ENCODE data around the gene EIF4EBP2.

EIF4EBP2 gene

DNA sequence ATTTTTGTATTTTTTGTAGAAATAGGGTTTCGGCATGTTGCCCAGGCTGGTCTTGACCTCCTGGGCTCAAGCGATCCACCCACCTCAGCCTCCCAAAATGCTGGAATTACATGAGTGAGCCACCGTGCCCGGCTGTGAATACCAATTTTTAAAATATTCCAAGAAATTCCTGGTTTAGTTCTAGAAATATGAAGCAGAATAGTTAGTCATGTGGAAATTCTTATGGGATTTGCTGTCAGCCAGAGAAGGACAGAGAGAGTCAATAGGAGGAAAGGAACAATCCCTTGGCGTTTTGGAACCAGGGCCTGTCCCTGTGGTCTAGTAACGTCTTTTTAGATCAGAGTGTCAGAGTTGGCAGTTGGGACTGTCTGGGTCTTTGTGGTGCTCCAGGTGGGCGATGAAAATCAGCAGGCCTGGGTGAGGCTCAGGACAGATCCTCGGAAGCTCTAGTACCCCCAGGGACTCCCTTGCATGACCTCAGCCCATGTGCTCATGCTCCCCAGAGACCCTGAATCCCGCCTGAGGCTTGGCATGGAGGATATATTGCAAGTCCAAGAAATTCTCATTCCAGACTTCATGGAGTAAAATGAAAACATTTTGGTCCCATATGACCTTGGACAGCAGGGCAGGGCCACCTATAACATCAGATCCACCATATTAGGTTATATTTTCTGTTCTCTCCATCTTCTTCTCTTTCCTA is 29.8 kb downstream of the EIF4EBP2 start:
- no peak for DNase-seq

DNA sequence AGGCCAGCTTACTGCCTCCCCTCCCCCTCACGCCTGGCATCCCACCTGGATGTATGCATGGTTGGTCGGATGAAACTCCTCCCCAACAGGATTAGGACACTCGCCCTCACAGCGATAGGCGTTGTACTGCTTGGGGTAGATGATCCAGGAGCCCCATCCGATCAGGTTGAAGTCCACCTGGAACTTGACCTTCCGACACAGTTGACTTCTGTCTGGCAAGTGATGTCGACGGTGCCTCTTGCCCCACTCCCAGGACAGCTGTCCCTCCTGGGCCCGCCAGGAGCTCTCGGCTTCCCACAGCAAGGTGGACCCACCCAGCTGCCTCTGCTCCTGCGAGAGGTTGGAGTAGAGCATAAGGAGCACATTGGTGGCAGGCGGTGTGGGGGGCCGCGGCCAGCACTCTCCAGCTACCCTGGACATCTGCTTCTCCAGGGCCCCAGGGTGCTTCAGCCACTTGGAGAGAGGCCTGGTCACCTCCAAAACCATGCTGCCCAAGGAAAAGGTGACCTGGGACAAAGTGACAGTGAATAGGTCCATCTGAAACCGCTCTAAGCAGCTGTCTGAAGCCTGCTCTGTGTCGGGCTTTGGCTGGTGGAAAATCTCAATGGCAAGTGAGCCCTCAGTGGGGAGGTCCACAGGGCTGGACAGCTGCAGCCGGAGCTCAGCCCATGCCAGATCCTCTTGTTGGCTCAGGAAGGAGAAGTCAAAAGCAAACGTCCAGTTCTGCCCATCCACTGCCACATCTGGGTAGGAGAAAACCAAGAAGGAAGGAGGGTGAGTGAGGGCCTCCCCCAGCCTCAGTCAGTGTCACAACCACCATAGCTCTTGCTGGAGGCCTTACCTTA is 31.5 kb downstream of the EIF4EBP2 start:
- no peak for DNase-seq

DNA sequence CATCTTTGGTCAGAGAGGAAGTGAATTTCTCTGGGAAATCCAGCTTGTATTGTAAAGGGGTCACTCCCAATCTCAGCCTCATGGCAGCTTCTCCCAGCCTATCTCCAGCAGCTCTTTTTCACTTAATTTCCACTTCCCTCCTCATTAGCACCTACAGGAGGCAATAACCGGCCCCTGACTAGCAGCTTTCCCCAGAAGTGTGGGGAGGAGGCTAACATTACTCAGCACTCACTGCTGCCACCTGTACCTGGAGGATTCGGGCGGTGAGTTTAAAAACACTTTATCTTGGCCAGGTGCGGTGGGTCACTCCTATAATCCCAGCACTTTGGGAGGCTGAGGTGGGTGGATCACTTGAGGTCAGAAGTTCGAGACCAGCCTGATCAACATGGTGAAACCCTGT is 33.8 kb downstream of the EIF4EBP2 start:
- DNase-seq = no peak

DNA sequence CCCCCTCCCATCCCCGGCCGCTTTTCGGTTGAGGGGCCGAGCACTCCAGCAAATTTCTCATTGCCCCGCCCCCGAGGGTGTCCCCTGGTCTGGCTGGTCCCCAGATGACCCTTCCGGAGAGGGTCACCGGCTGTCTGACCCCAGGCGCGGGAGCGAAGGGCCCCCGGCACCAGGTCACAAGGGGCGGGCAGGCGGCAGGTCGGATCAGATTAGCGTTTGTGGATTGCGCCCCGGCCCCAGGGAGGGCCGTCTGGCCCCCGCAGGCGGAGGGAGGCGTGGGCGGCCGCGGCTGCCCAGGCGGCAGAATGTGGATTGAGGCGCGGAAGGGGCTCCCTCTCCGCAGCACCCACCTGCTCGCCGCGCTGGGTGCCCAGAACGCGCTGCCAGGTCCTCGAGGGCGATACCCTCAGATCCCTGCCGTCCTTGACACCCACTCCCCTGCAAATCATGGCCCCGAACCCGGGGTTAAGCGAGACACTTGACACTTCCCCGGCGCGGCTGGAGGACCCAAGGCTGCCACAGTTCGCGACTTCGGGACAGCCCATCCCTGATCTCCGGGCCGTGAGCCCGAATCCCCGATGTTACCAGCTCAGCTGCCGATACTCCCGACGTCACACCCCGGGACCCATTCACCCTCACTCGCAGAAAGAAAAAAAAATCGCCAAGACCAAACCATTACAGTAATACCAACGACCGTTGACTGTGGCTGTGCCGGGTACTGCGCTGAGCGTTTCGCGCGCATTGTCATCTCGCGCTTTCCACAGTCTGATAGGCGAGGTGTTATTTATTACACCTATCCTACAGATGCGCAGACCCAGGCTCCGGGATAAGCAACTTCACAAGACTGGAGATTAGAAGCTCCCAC is 36.6 kb downstream of the EIF4EBP2 start:
- peak; percentile 30 to 47 for DNase-seq

DNA sequence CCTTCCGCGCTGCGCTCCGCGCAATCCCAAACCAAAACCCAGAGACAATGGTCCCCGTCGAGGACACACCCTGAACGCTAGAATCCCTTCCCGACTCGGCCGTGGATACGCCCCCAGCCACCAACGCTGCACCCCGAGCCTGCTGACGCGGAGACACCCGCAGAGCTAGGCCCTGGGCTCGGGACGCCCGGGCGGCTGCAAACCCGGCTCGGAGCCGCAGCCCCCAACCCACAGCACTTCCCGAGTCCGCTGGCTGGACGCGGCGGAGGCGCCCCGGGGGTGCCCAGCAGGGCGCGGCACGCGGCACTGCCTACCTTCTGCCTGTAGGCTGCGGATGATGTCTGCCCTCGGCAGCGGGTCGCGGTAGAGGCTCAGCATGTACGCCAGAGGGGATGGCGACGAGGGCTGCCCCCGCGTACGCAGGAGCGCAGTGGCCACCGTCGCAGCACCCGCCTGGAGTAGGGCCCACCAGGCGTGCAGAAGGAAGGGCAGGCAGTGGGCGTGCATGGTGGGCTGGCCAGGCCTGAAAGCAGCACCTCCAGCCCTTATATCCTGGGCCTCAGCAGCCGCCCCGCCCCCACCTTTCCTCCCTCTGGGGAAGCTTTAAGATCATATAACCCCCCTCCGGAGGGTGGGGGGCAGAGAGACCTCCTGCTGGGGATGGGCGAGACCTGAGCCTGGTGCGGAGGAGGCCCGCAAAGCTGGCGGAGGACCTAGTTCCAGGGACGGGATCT is 37.4 kb downstream of the EIF4EBP2 start, which contains the start of gene NODAL:
Gene NODAL, minus strand, starts transcription at position 521 of the 734 bp plus-strand sequence. Its CDS starts 14 bp downstream, at position 507.
- peak; percentile 32 to 41 for DNase-seq

- no peak for DNase-seq
Observed at GRCh38 chr10:70441895-70442309, 38.0 kb downstream of the EIF4EBP2 start.

GRCh38 chr10:70442332-70442988 is 38.5 kb downstream of the EIF4EBP2 start:
- DNase-seq = no peak

GRCh38 chr10:70444744-70445143 is 40.8 kb downstream of the EIF4EBP2 start:
- DNase-seq = no peak

DNA sequence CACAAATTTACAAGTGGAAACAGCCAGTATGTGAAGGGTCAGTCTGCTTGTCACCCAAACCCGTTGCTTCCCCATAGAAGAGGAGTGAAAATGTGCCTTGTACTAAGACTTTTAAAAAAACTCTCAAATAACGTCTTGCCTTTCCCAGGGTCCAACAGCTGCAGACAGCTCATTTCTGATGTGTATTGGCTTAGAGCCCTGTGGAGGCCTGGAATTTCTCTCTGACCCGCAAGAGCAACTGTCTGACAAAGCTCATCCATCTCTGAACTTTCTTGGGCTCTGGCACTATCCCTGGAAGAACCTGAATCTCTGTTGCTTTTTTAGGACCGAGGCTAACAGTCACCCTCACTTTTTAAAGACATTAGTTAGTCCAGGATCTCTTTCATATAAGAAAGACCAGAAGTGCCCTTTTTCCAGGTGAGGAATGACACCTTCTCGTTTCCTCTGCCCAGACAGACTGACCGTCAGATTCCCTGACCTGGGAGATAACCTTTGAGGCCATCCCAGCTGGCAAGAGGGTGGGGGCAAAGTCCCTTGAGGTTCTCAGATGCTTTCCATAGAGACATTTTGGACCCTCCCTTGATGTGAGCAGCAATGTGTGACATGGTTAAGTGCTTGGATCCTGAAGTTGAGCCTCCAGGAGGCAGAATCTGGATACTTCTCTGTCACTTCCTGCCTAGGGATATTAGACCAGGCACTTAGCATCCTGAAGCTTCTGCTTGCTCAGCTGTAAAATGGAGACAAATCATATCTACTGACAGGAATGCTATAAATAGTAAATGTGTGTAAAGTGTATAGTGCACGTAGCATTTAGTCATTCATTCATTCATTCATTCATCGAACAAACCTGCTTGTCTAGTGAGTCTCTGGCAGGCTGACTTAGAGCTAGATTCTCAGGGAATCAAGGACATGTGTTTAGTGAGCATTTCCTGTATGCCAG is 42.0 kb downstream of the EIF4EBP2 start:
- no peak for DNase-seq

- no peak for DNase-seq
Observed at GRCh38 chr10:70448236-70448635, 44.3 kb downstream of the EIF4EBP2 start.

GRCh38 chr10:70455213-70455630 is 51.3 kb downstream of the EIF4EBP2 start:
- no peak for DNase-seq

DNA sequence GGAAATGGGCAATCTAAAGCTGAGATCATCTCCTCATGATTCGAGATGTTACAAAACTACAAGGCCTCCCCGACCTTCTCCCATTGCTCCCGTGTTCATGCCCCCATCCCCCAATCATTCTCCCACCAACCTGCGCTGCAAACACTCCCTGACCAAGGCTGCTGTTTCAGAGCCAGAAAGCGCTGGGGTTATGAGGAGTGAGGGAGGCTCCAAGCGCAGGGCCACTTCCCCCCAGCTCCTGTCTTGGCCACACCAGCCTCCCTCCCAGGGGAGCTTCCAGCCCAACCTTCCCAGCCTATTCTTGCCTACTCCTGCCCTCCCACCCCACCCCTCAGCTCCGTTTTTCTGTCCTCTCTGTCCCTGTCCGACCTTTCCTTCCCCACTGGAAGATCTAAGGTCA is 52.2 kb downstream of the EIF4EBP2 start:
- DNase-seq = no peak

DNA sequence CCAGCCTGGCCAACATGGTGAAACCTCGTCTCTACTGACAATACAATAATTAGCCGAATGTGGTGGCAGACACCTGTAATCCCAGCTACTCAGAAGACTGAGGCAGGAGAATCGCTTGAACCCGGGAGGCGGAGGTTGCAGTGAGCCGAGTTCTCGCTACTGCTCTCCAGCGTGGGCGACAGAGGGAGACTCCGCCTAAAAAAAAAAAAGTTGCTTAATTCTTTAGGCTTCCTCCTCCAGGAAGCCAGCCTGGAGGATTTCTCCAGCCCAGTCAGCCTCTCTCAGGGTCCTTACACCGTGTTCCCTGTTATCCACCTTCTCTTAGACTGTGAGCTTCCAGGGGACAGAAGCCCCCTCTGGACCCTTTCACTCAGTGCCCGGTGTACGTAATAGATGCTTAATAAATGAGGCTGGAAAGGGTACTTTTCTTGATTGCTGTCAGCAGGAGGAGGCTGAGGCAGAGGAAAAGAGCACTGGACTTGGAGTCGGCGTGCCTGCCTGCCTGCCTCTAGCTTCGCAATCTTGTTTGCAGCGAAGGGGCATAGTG is 53.9 kb downstream of the EIF4EBP2 start:
- no peak for DNase-seq

DNA sequence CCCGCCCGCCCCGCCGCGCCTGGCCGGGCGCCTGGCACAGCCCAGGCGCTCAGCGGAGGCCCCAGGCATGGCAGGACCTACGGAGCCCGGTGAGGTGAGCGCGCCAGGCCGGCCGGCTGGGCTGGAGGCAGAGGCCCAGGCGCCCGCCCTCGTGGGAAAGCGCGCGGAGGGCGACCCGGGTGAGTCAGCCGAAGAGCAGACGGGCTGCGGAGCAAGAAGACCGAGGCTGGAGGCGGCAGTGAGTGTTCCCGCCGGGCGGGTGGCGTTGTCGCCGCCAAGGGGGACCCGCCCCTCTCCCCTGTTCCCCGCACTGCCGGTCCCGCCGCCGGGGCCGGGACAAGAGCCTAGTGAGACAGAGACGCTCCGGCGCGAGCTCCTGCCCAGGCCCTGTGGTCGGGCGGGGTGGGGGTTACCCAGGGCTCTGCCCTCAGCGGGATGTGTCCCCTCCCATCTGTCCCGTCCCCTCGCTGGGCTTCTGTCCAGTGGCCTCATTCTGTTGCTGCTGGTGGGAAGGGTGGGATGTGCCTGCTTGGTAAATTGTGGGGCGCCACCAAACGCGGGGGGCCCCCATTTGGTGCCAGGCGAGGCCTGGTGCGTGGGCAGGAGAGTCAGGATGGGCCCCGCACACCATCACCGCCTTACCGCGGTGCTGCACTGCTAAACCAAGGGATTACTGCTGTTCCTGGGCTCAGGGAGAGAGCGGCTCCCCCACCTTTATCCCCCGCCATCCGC is 54.5 kb downstream of the EIF4EBP2 start:
- peak; percentile 70 to 78 for DNase-seq

DNA sequence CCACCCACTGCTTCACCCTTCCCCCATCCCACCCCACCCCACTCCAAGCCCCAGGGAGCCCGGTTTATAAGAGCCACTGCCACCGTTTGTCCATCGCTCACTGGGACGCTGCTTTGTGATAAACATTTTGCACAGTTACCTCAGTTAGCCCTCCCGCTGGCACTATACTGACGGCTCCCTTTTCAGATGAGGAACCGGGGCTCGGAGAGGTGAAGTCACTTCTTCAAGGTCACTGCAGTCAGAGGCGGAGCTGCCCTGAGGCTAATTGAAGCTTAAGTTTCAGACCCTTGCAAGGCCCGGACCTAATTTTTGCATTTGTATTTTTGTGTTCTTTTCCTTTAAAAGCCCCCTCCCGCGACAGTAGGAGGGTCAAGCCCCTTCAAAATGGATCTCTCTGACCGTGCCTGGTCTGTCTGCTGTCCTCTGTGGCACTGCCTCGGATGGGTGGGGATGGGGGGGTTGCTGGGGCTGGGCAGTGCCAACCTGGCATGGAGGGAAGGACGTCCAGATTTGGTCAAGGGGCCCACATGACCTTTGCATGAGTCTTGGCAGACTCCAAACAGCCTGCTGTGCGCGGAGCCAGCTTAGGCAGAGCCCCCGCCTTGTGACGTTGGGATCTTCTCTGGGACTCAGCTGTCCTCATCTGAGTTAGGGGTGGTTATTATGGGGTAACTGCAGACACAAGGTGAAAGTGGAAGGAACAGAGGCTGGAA is 55.3 kb downstream of the EIF4EBP2 start:
- DNase-seq = no peak

DNA sequence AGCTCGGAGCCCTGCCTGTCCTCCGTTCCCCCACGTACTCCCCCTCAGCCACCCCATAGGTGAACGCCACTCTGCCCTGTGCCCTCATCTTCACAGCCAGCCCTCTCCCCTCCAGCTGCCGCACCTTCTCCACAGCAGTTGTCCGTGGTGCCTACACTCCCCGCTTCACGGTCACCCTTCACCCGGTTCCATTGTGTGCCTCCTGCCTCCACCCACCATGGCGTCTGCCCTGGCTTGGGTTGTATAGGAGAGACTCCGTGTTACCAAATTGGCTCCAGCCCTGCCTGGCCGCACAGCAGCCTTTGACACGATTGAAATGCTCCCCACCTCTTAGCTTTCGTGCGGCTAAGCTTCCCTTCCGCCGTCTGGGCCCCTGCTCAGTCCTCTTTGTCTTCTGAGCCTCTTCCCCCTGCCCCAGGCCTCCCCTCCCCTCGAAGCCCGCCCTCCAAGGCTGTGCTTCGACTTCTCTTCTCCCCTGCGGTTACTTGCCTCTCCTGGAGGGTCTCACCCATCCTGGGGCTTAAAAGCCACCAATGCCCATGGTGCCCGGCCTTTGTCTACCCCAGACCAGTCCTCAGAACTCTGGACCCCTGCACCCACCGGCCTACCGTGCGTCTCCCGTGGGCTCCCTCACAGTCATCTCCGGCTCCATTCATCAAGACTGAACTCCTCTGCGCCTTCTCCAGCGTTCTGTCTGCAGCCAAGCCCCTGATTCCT is 56.0 kb downstream of the EIF4EBP2 start:
- no peak for DNase-seq

- peak; percentile 64 to 65 for DNase-seq
Observed at GRCh38 chr10:70461397-70462348, 57.7 kb downstream of the EIF4EBP2 start.
